HTR-8/SVneo (cell line): ENCODE results near the gene NEMF.
"Not testable (repeated sequence)": the region's sequence is repeated elsewhere in the genome, so short reads cannot be mapped to it uniquely, and the experiment has no call there.

Source experiments
- DNase-seq: peaks from one replicate; pipeline ENCODE4 v3.0.0; 2011; ENCODE audit warnings: low spot score, mixed read lengths; ENCODE audit not compliant: insufficient read length
- FAIRE-seq: peaks from 2 replicates; lab custom pipeline; 2011; peaks lifted over from hg19 to GRCh38; lab: Jason Lieb, UNC

Gene NEMF

GRCh38 chr14:49879646-49880204 is 27.1 kb upstream of the NEMF start:
- FAIRE-seq = no peak
- DNase-seq = peak; percentile 51

- FAIRE-seq (no peak), DNase-seq (no peak)
Observed at GRCh38 chr14:49876563-49877127, 24.1 kb upstream of the NEMF start.

- no peak for FAIRE-seq
Observed at GRCh38 chr14:49875640-49876198, 23.1 kb upstream of the NEMF start.

GRCh38 chr14:49873548-49873947 is 21.0 kb upstream of the NEMF start:
- DNase-seq, FAIRE-seq: not testable (repeated sequence)

More at GRCh38 chr14:49875640-49876198, 23.1 kb upstream of the NEMF start:
- DNase-seq = no peak

- FAIRE-seq (no peak), DNase-seq (no peak)
Observed at GRCh38 chr14:49870908-49871307, 18.3 kb upstream of the NEMF start.

GRCh38 chr14:49868720-49869114 is 16.1 kb upstream of the NEMF start:
- FAIRE-seq (no peak), DNase-seq (no peak)

GRCh38 chr14:49867831-49868719 is 15.5 kb upstream of the NEMF start:
- DNase-seq = peak; percentile 84
- peak; percentile 96 for FAIRE-seq

GRCh38 chr14:49865431-49865859 is 12.9 kb upstream of the NEMF start:
- FAIRE-seq (no peak), DNase-seq (no peak)

GRCh38 chr14:49863487-49864281 is 11.1 kb upstream of the NEMF start:
- FAIRE-seq (no peak), DNase-seq (no peak)

- FAIRE-seq (no peak), DNase-seq (no peak)
Observed at GRCh38 chr14:49862089-49862673, 9.6 kb upstream of the NEMF start.

- DNase-seq (no peak), FAIRE-seq (no peak)
Observed at GRCh38 chr14:49861699-49862088, 9.1 kb upstream of the NEMF start.

- DNase-seq (no peak), FAIRE-seq (no peak)
Observed at GRCh38 chr14:49860988-49861698, 8.6 kb upstream of the NEMF start.

GRCh38 chr14:49858383-49858782 is 5.8 kb upstream of the NEMF start:
- FAIRE-seq (no peak), DNase-seq (no peak)

- FAIRE-seq = no peak
- no peak for DNase-seq
Observed at GRCh38 chr14:49857427-49858003, 4.9 kb upstream of the NEMF start.

- FAIRE-seq (no peak), DNase-seq (no peak)
Observed at GRCh38 chr14:49853572-49854375, 1.2 kb upstream of the NEMF start.

GRCh38 chr14:49853158-49853477 is 530 bp upstream of the NEMF start:
- FAIRE-seq (no peak), DNase-seq (no peak)

GRCh38 chr14:49851813-49852212 is 775 bp downstream of the NEMF start:
- DNase-seq = no peak
- FAIRE-seq = no peak

- DNase-seq (no peak), FAIRE-seq (no peak)
Observed at GRCh38 chr14:49849213-49849847, 3.3 kb downstream of the NEMF start.
